ENCODE data around the gene PRPF6.

PRPF6 gene

GRCh38 chr20:64049060-64049877 lies 68.3 kb downstream of the PRPF6 start, which contains the start of gene SOX18:
SOX18 (minus strand) TSS chr20:64049639; CDS start chr20:64049516, 123 bp downstream.
- peak; percentile 64 for DNase-seq (ENCODE audit: low read depth)

DNA sequence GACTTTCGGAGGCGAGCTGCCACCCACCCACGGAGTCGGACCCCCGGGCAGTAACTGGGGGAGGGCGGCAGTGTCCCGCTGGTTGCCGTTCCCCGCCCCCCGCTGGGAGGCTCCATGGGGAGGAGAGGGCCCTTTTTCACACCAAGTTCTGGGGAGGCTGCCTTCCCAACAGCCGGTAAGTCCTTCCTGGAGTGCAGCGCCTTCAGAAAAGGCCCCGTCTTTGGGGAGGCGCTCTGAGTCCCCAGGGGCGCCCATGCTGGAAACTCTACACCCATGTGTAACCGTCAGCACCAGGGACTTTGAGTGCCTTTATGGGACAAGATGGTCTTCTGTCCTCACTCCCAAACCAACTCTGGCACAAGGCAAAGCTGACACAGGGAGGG lies 68.9 kb downstream of the PRPF6 start:
- no peak for DNase-seq (ENCODE audit: low read depth)

DNA sequence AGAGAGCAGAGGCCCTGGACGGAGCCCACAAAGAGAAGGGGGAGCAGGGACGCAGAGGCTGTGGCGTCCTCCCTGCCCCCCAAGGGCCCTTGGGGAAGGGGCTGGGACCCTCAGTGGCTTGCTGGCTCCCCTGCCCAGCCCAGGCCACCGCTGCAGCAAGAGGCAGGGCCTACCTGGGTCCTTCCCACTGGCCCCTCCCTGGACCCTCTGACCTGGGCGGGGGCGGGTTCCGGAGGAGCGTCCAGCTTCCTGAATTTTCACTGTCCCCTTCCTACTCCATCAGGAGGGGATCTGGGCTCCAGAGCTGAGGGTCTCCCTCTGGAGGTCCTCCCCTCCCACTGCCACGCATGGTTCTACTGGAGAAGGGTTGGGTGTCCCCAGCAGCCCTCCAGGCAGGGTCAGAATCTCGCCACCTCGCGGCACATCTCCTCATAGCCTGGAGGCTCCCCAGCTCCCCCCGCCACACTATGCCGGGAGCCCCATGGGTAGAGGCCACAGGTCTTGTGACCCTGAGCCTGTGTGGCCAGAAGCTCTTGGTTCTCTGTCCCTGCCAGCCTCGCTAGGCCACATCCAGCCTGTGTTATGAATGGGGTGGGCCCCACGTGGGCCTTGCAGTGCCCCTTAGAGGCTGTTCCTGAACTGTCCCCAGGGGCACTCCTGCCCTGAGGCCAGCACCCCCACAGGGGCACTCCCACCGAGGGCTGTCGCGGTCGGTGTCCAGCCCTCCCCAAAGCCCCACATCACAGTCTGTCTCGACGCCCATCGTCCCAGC lies 69.5 kb downstream of the PRPF6 start:
- DNase-seq (ENCODE audit: low read depth): no peak

- no peak for DNase-seq (ENCODE audit: low read depth)
Measured at GRCh38 chr20:64051033-64051452, 70.1 kb downstream of the PRPF6 start.

GRCh38 chr20:64051561-64052325 lies 70.8 kb downstream of the PRPF6 start:
- no peak for DNase-seq (ENCODE audit: low read depth)

DNA sequence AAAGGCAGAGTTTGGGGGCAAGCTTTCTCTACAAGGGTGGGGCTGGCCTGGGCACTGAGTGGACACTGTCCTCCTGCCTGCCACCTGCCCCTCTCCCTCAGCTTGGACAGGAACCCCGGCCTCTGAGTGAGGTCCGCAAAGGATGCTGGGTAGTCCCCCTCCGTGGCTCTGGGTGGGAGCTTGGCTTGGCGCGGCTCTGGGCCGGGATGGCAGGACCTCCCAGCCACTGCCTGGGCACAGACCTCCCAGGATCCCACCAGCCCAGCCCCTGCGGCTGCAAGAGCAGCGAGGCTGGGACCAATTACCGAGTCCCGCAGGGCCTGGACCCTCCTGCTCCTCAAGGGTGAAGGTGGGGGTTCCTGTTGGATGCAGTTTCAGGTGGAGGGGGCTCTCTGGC lies 71.4 kb downstream of the PRPF6 start:
- no peak for DNase-seq (ENCODE audit: low read depth)

DNA sequence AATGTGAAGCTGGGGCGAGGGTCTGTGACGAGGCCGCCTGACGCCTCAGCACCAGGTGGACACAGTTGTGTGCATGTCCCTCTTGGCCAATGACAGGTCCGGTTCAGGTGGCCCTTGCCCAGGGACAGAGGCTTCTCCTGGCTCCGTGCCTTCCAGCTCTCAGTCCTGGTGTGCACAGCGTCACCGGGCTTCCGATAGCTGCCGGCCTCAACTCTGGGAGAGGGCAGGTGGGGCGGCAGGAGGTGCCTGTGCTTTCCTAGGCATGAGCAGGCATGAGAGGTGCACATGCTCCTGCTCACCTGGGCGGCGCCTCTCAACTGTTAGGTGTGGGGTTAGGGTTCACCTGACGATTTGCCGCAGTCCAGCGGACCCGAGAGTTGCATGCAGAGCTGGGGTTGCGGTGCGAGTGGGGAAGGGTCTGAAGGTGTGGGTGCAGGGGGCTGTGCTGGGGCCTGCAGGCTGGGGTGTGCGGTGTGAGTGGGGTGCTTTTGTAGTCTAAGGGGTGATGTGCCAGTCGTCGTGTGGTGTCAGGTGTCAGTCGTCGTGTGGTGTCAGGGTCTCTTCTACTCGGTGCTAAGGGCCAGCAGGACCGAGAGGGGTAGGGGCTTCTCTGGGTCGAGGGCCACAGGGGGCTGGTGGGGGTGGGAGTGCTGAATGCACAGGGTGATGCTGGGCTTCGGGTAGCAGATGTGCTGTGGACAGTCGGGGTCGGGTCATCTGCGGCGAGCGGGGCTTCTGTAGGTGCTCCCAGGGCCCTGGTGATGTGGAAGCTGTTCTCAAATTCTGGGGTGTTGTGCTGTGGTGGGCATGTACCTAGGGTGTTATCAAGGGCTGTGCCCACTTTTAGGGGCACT lies 72.3 kb downstream of the PRPF6 start:
- no peak for DNase-seq (ENCODE audit: low read depth)

- DNase-seq (ENCODE audit: low read depth): peak; percentile 48
Measured at GRCh38 chr20:64053841-64054661, 73.1 kb downstream of the PRPF6 start.

DNA sequence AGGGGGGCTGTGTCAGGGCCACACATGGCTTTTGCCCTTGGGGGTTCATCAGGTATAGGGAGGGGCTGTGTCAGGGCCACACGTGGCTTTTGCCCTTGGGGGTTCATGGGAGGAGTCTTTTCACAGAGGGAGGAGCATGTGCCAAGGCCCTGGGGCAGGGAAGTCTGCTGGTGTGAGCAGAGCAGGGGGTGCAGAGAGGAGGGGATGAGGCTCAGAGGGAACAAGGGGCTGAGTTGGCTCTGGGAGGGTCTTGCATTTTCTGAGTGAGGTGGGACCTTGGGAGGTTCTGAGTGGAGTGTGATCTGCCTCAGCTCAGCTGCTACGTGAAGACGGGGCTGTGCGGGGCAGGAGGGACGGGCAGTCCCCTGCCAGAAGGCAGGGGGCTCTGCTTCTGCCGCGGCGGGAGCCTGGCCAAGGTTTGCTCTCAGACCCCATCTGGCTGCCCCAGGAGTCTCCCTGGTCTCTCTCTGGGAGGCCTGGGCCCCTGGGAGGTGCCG lies 74.5 kb downstream of the PRPF6 start:
- no peak for DNase-seq (ENCODE audit: low read depth)

DNA sequence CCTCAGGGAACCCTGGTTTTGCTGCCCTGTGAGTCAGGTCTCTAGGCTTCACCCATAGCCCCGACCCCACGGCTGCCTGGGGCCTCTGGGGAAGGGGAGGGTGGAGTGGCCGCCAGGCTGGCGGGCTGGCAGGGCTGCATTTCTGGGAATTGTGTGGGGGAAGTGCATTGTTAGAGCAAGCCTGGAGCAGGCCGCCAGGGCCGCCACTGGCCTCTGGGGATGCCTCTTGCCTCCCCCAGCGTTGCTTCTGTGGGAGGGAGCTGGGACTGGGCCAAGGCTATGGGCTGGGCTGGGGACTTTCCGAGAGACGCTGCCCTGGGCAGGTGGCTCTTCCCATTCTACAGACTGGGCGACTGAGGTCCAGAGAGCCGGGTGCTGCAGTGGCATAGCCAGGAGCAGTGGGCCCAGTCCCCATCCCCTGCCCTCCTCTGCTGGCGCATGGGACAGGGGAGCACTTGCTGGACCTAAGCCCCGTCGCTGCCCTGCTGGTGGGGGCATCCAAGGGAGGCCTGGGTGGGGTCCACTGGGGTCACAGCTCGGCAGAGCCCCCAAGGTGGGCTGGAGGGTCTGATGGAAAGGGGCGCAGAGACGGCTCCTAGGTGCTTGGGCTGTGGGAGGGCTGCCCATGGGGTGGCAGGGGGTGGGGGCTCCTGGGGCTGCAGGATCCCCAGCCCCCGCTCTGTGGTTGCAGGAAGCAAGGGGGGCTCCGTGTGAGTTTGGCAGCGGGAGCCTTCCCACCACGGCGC lies 75.1 kb downstream of the PRPF6 start:
- DNase-seq (ENCODE audit: low read depth): no peak

DNA sequence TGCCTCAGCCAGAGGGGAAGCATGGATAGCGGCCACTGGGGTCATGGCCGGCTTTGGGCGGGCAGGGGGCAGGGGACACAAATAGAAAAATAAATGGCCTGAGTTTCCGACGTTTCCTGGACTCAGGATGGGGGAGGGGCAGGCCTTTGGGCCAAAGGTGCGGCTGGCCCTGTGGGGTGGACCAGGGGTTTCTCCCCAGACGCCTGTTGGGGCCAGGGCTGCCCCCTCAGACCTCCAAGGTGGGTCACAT lies 75.6 kb downstream of the PRPF6 start:
- no peak for DNase-seq (ENCODE audit: low read depth)

DNA sequence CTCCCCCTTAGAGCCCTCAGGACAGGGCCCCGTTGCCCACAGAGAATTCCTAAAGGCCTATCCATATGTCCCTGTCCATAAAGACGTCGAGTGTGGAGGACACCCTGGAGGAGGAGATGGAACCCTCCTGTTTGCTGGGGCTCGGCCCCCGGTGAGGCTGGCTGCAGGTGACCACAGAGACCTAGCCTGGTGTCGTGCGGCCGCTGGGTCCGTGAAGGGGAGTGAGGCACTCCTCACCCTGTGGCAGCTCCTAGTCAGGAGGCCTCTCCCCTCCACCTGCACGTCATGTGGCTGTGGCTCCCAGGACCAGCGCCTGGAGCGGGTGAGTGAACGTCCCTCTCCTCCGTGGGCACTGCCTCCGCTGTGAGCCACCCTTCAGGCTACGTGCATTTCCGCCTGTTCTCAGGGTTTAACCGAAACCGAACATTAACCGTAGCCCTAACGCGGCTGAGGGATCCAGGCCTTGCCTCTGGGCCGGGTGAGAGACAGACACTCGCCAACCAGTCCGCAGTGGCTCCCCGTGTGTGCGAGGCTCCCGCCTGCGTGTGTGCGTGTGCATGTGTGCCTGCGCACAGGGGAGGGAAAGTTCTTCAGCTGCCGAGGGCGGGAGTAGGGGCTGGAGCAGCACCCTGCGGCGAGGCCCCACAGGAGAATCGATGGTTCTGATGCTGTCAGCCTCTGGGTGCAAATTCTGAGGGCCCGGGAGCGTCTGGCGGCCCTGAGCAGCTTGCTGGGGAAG lies 76.1 kb downstream of the PRPF6 start:
- DNase-seq (ENCODE audit: low read depth): no peak

DNA sequence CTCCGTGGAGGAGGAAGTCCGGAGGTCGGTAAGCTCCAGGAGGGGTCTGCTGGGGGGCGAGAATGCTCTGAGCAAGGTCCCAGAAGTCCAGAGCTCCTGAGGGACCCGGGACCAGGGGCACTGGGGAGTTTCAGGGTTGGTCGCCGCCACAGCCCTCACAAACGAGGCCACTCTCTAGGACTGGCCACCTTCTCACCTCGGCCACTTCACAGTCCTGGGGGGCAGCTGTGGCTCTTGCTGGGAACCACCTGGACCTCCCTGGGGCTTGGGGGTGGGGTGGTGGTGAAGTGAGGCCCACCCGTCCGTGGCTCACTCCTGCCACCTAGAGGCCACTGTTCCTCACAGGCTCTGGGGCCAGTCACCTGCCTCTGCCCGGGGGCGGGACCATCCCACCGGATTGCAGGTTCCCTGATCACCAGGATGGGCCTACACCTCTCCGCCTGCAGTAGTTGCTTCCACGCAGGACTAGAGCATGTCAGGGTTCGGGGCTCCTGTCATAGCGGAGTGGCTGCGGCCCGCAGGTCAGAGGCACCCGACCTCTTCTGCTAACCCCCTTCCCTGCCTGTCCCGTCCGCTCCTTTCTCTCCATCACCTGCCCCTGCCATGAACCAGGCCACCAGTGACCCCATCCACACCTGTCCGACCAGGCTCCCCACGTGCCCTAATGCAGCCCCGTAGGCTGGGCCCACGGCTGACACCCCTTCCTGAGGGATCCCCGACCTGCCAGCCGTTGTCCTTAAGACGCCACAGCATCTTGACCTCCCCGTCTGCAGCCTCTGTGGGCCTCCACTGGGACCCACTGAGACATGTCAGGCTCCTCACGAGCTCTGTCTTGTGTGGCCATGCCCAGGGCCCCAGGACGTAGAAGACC lies 76.9 kb downstream of the PRPF6 start:
- DNase-seq (ENCODE audit: low read depth): peak; percentile 79

DNA sequence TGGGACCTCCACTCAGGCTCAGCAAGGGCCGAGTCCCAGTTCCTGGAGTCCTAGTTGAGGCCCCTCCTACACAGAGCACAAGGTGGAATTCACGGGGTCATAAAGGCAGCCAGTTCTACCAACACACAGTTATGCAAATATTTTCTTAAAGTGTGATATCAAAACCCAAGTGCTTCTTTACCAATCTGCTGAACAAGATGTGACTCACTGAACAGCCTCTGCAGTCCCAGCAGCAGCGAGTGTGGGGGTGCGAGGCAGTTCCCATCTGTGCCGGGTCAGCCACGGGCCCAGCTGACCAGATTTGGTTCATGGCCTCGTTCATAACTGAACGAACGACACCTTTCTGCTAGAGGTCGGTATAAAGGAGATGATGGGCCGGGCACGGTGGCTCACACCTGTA lies 77.6 kb downstream of the PRPF6 start:
- DNase-seq (ENCODE audit: low read depth): no peak

DNA sequence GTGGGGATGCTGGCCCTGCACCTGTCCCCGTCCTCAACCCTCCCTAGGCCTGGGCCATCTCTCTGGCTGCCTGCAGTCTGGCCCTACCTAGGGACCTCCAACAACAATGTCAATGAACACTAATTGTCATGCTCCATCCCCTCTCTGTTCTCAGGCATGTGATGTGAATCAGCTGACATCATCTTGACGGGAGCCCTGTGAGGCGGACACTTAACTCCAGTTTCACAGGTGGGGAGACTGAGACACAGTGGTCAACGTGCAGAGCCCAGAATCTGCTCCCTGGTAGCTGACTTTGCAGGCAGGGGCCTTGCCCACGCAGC lies 81.3 kb downstream of the PRPF6 start:
- no peak for DNase-seq (ENCODE audit: low read depth)

DNA sequence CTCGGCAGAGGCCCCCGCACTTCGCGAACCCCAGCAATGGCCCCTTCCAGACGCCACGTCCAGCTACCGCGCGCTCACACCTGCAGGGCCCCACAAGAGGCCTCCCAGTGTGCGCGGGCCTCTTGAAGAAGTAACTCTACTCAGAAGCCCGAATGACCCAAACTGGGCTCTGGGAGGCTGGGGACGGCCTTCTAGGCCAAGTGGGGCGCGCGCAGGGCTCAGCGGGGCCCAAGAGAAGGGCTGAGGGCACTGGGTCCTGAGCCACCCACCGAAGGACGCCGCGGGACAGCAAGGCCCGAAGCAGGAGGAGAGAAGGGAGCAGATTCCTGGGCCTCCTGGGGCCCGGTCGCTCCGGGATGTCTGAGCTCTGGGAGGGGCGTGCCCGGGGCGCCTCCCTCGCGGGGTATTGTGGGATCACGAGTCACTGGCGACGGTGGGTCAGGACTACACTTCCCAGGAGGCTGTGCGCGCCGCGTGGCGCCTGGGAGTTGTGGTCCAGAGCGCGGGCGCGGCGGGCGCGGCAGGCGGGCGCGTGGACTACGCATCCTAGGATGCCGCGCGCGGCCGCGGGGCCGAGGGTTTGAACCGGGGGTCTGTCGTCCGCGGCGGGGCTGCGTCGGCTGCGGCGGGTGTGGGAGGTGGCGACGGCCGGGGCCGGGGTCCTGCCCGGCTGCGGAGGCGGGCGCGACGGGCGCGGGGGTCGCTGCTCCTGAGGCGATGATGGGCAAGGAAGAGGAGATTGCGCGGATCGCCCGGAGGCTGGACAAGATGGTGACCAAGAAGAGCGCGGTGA lies 81.9 kb downstream of the PRPF6 start, which contains the start of gene TCEA2:
Gene TCEA2, plus strand, starts transcription at position 603 of the 793 bp plus-strand sequence. Its CDS starts 115 bp downstream, at position 718.
- peak; percentile 98 for DNase-seq (ENCODE audit: low read depth)

GRCh38 chr20:64063389-64064144 lies 82.6 kb downstream of the PRPF6 start:
- DNase-seq (ENCODE audit: low read depth): peak; percentile 52

All from ELR (cell line).